NT2/D1 (cell line): ENCODE data around the gene LBX1.
"Not testable (repeated sequence)": the region's sequence is repeated elsewhere in the genome, so short reads cannot be mapped to it uniquely, and the experiment has no call there.

Experiments used
- DNase-seq: peaks from one replicate; pipeline ENCODE4 v3.0.0-alpha.2; 2011; ENCODE audit warnings: low read depth, low spot score
- H3K27me3 ChIP-seq: 2 replicates; pipeline ENCODE4 v1.6.0; 2011; ENCODE audit warnings: mild to moderate bottlenecking; ENCODE audit not compliant: insufficient read length, insufficient read depth
- H3K36me3 ChIP-seq: 2 replicates; pipeline ENCODE4 v1.6.1; 2011; ENCODE audit warnings: mild to moderate bottlenecking, low read length, mixed read lengths; ENCODE audit not compliant: insufficient read depth, insufficient read length
- H3K4me1 ChIP-seq: 2 replicates; pipeline ENCODE4 v1.5.1; 2011; ENCODE audit not compliant: insufficient read depth, insufficient read length
- H3K4me3 ChIP-seq: 2 replicates; pipeline ENCODE4 v1.5.1; 2011; ENCODE audit warnings: low read depth; ENCODE audit not compliant: insufficient read length
- H3K9ac ChIP-seq: 2 replicates; pipeline ENCODE4 v1.6.0; 2011; ENCODE audit warnings: low read depth; ENCODE audit not compliant: insufficient read length
- H3K9me3 ChIP-seq: 2 replicates; pipeline ENCODE4 v1.5.1; 2011; ENCODE audit warnings: mild to moderate bottlenecking, low read length; ENCODE audit not compliant: insufficient read depth
- SUZ12 ChIP-seq: IDR thresholded peaks from 2 replicates; pipeline ENCODE4 v1.6.1; 2011; ENCODE audit not compliant: insufficient read length, insufficient read depth; ENCODE audit errors: extremely low read depth
- YY1 ChIP-seq: IDR thresholded peaks from 2 replicates; pipeline ENCODE4 v1.6.1; 2011; ENCODE audit not compliant: insufficient read length, insufficient read depth
- ZNF274 ChIP-seq: IDR thresholded peaks from 2 replicates; pipeline ENCODE4 v1.6.1; 2011; ENCODE audit warnings: mild to moderate bottlenecking, low read depth, low read length

Gene LBX1

GRCh38 chr10:101217044-101217425, 12.2 kb downstream of the LBX1 start:
- H3K4me3 ChIP-seq: no peak overlapping the region
- peaks cover 93% of the 10 kb centered on the region for H3K27me3 ChIP-seq

GRCh38 chr10:101216207-101217043, 12.8 kb downstream of the LBX1 start:
- Histone ChIP-seq H3K4me1 (peaks cover 2% of the 10 kb centered on the region), H3K9ac (no peak overlapping the region), H3K4me3 (peak overlapping the region; percentile 4), H3K27me3 (peaks cover 93% of the 10 kb centered on the region), H3K9me3 (no peaks in the 10 kb centered on the region; the same call in 1 of the 2 replicates), H3K36me3 (no peaks in the 10 kb centered on the region)
- DNase-seq: no peak
- peak; percentile 56 for TF ChIP-seq SUZ12
- TF ChIP-seq ZNF274: no peak

More at GRCh38 chr10:101217044-101217425, 12.2 kb downstream of the LBX1 start:
- Histone ChIP-seq H3K9me3 (no peaks in the 10 kb centered on the region; the same call in 1 of the 2 replicates), H3K9ac (no peak overlapping the region), H3K36me3 (no peaks in the 10 kb centered on the region), H3K4me1 (peaks cover 2% of the 10 kb centered on the region)
- DNase-seq: no peak
- no peak for TF ChIP-seq ZNF274
- TF ChIP-seq SUZ12: no peak
- no peak for TF ChIP-seq YY1

- no peak for TF ChIP-seq YY1
- no peak for TF ChIP-seq ZNF274
- peak; percentile 30 for TF ChIP-seq SUZ12
- Histone ChIP-seq H3K9me3 (no peaks in the 10 kb centered on the region; the same call in 1 of the 2 replicates), H3K4me1 (peaks cover 2% of the 10 kb centered on the region), H3K4me3 (no peak overlapping the region), H3K27me3 (peaks cover 91% of the 10 kb centered on the region), H3K36me3 (no peaks in the 10 kb centered on the region), H3K9ac (no peak overlapping the region)
- DNase-seq: no peak
Observed at GRCh38 chr10:101215397-101216206, 13.7 kb downstream of the LBX1 start.

- H3K4me3 ChIP-seq: no peak overlapping the region
- no peak for DNase-seq
- no peak overlapping the region for H3K9ac ChIP-seq
Observed at GRCh38 chr10:101214446-101215396, 14.5 kb downstream of the LBX1 start.

GRCh38 chr10:101208543-101208942, 20.7 kb downstream of the LBX1 start:
- H3K4me3 ChIP-seq: no peak overlapping the region
- H3K27me3 ChIP-seq: peaks cover 26% of the 10 kb centered on the region
- H3K9me3 ChIP-seq: no peaks in the 10 kb centered on the region
- H3K4me1 ChIP-seq: no peaks in the 10 kb centered on the region
- no peak overlapping the region for H3K9ac ChIP-seq
- no peak for DNase-seq
- TF ChIP-seq YY1: no peak
- no peak for TF ChIP-seq SUZ12
- no peak for TF ChIP-seq ZNF274
- no peaks in the 10 kb centered on the region for H3K36me3 ChIP-seq

More at GRCh38 chr10:101214446-101215396, 14.5 kb downstream of the LBX1 start:
- no peak for TF ChIP-seq YY1
- peak; percentile 10 for TF ChIP-seq SUZ12
- no peaks in the 10 kb centered on the region for H3K36me3 ChIP-seq
- peaks cover 2% of the 10 kb centered on the region for H3K4me1 ChIP-seq
- H3K27me3 ChIP-seq: peaks cover 86% of the 10 kb centered on the region
- no peaks in the 10 kb centered on the region; the same call in 1 of the 2 replicates for H3K9me3 ChIP-seq

GRCh38 chr10:101207026-101207425, 22.2 kb downstream of the LBX1 start:
- Histone ChIP-seq H3K4me3 (no peak overlapping the region), H3K36me3 (no peaks in the 10 kb centered on the region), H3K9me3 (no peaks in the 10 kb centered on the region), H3K4me1 (no peaks in the 10 kb centered on the region), H3K9ac (no peak overlapping the region), H3K27me3 (peaks cover 16% of the 10 kb centered on the region)
- no peak for DNase-seq
- TF ChIP-seq YY1 (no peak), ZNF274 (no peak), SUZ12 (no peak)

GRCh38 chr10:101202667-101203066, 26.6 kb downstream of the LBX1 start:
- not testable (repeated sequence) for H3K4me1 ChIP-seq, H3K36me3 ChIP-seq, H3K4me3 ChIP-seq, DNase-seq, H3K27me3 ChIP-seq, H3K9ac ChIP-seq, H3K9me3 ChIP-seq

- H3K4me3 ChIP-seq, H3K9ac ChIP-seq, H3K27me3 ChIP-seq, H3K36me3 ChIP-seq, H3K4me1 ChIP-seq, DNase-seq, H3K9me3 ChIP-seq: not testable (repeated sequence)
Observed at GRCh38 chr10:101198326-101198977, 30.8 kb downstream of the LBX1 start.
